ENCODE results near the gene LY6G6C. TPM values are rescaled to one million over a fixed set of nuclear protein-coding genes. Genes with fewer than 3 reads are reported as not detected.
A peak's percentile ranks its signal among the peaks of the same experiment; 100 is the strongest.

LY6G6C gene
- total RNA-seq, 6 donors from 2014 or later: 0.23 TPM; not detected in 5

DNA sequence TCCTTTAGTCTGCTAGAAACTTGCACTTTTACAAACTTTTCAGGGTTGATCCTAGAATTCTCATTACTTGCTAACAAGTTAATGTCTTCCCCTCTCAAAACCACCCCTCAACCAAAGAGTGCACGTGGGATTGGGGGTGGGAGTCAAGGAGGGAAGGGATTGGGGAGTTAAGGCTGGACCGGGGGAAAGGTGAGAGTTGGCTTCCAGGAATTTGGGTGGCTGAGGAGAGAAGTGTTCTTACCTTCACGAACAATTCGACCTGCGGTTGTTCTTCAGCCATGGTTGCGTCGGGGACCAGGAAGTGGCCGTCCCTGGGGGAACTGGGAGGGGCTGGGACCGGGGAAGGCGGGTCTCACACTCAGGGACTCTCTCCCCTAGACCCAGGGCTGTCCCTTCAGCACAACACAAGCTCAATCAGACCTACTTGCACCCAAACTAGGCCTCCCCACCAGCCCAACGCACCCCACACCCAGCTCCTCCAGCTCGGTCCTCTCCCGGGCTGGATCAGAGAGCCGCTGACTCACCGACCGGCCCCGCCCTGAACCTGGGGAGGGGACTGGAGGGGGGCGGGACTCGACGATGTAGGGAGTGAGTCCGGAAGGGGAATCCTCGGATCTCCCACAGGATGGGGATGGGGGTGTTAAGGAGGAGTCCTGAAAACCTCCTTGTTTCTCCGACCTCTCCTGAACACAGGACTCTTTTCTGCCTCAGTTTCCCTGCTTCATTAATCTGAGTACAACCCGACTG, 14.6 kb upstream of the LY6G6C start, which contains the start of gene CLIC1:
Gene CLIC1, minus strand, starts transcription at position 510 of the 747 bp plus-strand sequence. Its CDS starts 230 bp downstream, at position 280.
- no peaks in the 10 kb centered on the region for H3K27me3 ChIP-seq
- DNase-seq: peak; percentile 91 to 93
- no peaks in the 10 kb centered on the region for H3K9me3 ChIP-seq
- TF ChIP-seq, protein P1, sequence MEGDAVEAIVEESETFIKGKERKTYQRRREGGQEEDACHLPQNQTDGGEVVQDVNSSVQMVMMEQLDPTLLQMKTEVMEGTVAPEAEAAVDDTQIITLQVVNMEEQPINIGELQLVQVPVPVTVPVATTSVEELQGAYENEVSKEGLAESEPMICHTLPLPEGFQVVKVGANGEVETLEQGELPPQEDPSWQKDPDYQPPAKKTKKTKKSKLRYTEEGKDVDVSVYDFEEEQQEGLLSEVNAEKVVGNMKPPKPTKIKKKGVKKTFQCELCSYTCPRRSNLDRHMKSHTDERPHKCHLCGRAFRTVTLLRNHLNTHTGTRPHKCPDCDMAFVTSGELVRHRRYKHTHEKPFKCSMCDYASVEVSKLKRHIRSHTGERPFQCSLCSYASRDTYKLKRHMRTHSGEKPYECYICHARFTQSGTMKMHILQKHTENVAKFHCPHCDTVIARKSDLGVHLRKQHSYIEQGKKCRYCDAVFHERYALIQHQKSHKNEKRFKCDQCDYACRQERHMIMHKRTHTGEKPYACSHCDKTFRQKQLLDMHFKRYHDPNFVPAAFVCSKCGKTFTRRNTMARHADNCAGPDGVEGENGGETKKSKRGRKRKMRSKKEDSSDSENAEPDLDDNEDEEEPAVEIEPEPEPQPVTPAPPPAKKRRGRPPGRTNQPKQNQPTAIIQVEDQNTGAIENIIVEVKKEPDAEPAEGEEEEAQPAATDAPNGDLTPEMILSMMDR (IDR thresholded peaks at IDR 0.05): no peak
- peak in 1 of 4 donors; percentile 23 for TF ChIP-seq EP300 (IDR thresholded peaks at IDR 0.05)
- peak; percentile 97 to 99 for TF ChIP-seq POLR2AphosphoS5 (IDR thresholded peaks at IDR 0.05)
- peak in 3 of 4 donors; percentile 77 to 96 (median 94) for TF ChIP-seq POLR2A (IDR thresholded peaks at IDR 0.05)
- peaks cover 58 to 80% (median 67%) of the 10 kb centered on the region in 4 donors for H3K4me1 ChIP-seq
- H3K4me3 ChIP-seq: peak within 1 kb of the TSS; percentile 68 to 93 (median 73)
- ATAC-seq (ENCODE audit: low FRiP score in 2 of 2): peak; percentile 78 to 86
- H3K27ac ChIP-seq: peak within 1 kb of the TSS; percentile 90 to 99 (median 98)
- H3K36me3 ChIP-seq: peaks cover 20 to 32% (median 30%) of the 10 kb centered on the region in 4 donors
- 1 to 2% methylated on average over 20 to 23 of the region's 24 CpGs for WGBS, 2 donors

DNA sequence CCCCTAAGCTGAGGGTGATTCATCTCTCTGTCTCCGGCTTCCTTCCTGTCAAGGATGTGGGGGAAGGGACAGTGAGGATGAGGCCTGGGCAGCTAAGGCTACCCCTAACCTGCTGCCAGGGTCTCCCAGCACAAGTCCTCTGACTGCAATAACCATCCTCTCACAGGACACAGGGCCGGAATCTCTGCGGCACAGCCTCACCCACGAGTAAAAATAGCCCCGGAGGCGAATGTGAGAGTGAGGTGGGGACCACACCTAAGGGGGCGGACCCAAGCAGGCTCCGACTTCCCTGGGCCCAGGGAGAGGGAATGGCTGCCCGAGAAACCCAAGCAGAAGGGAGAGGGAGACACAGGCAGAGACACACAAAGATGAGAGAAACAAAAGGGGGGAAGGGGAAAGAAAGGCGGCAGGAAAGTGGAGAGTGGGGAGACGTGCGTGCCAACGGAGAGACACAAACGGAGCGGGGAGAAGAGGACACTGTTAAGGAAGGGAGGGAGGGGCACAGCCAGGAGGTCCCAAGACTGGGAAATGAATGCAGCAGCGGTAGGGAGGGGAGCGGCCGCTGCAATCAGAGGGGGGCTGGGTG, 13.4 kb upstream of the LY6G6C start:
- peak in 1 of 2 donors; percentile 83 for DNase-seq
- Histone ChIP-seq H3K36me3 (peaks cover 20 to 40% (median 38%) of the 10 kb centered on the region in 4 donors), H3K9me3 (no peaks in the 10 kb centered on the region), H3K27ac (peak overlapping the region; percentile 90 to 99 (median 98)), H3K4me1 (peaks cover 56 to 84% (median 69%) of the 10 kb centered on the region in 4 donors), H3K27me3 (no peaks in the 10 kb centered on the region), H3K4me3 (peak overlapping the region; percentile 68 to 93 (median 73))
- WGBS, 2 donors: 0 to 1% methylated on average over 18 of the region's 18 CpGs
- TF ChIP-seq, protein P1 (IDR thresholded peaks at IDR 0.05): no peak
- TF ChIP-seq POLR2A (IDR thresholded peaks at IDR 0.05) (peak in 2 of 4 donors; percentile 56 to 73), POLR2AphosphoS5 (IDR thresholded peaks at IDR 0.05) (peak; percentile 90 to 93), EP300 (IDR thresholded peaks at IDR 0.05) (peak in 2 of 4 donors; percentile 40 to 62)
- peak; percentile 18 to 44 for ATAC-seq (ENCODE audit: low FRiP score in 2 of 2)

DNA sequence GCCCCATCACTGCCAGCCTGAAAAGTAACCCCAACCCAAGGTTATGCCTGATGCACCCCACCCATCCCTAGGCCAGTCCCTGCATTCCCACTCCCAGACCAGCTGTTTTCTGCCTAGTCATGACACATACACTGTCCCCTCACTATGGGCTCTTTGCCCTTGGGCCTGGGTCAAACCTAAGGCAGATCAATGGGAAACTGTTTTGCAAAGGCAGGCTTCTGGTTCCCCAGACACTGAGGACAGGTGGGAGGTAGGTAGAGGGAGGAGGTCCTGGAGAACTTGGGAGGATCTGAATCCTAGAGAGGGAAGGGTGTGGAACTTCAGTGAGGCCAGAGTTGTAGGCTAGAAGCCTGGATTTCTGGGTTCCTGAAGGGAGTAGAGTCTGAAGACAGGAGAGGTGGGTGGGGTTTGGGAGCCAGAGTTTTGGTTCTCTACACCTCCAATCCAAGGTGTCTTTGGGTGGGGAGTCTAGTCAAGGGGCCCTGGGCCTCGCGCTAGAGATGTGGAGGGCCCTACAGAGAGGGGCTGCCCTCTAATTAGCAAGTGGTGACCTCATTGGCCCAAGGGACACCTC, 12.8 kb upstream of the LY6G6C start:
- no peak for DNase-seq
- Histone ChIP-seq H3K4me1 (peaks cover 53 to 81% (median 66%) of the 10 kb centered on the region in 4 donors), H3K9me3 (no peaks in the 10 kb centered on the region), H3K4me3 (peak overlapping the region; percentile 68 to 93 (median 73)), H3K36me3 (peaks cover 20 to 40% (median 38%) of the 10 kb centered on the region in 4 donors), H3K27ac (peak overlapping the region; percentile 90 to 99 (median 98)), H3K27me3 (no peaks in the 10 kb centered on the region)
- TF ChIP-seq, protein P1 (IDR thresholded peaks at IDR 0.05): no peak
- no peak for TF ChIP-seq POLR2A (IDR thresholded peaks at IDR 0.05)
- TF ChIP-seq POLR2AphosphoS5 (IDR thresholded peaks at IDR 0.05): no peak
- no peak for TF ChIP-seq EP300 (IDR thresholded peaks at IDR 0.05)
- ATAC-seq (ENCODE audit: low FRiP score in 2 of 2): no peak
- WGBS, 2 donors: 3% methylated on average over 2 of the region's 2 CpGs; no CpG with 5 or more reads in 1 of the 2 donors

DNA sequence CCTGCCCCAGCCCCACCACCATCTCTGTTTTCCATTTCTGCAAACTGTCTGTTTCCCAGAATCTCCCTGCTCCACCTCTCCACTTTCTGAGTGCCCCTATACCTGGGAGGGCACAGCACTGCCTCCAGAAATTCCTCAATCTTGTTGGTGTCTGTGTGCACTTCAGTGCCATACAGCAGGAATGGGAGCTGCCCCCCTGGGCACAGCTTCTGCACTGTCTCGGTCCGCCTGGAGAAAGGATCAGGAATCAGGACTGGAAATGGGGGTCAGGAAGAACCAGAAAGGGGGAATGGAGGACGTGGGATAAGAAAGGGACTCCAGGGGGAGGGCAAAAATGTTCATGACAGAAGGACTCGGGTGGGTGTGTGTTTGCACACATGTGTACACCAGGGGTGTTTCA, 12.2 kb upstream of the LY6G6C start:
- WGBS, 2 donors: 69% methylated on average over 4 of the region's 4 CpGs
- TF ChIP-seq EP300 (IDR thresholded peaks at IDR 0.05) (no peak), POLR2A (IDR thresholded peaks at IDR 0.05) (no peak), POLR2AphosphoS5 (IDR thresholded peaks at IDR 0.05) (no peak)
- TF ChIP-seq, protein P1 (IDR thresholded peaks at IDR 0.05): no peak
- no peaks in the 10 kb centered on the region for H3K9me3 ChIP-seq
- ATAC-seq (ENCODE audit: low FRiP score in 2 of 2) (no peak), DNase-seq (no peak)
- no peaks in the 10 kb centered on the region for H3K27me3 ChIP-seq
- peaks cover 52 to 80% (median 64%) of the 10 kb centered on the region in 4 donors for H3K4me1 ChIP-seq
- peaks cover 20 to 40% (median 38%) of the 10 kb centered on the region in 4 donors for H3K36me3 ChIP-seq
- peak overlapping the region; percentile 90 to 99 (median 98) for H3K27ac ChIP-seq
- peak overlapping the region in 2 of 4 donors; percentile 74 to 93 for H3K4me3 ChIP-seq

Measured in upper lobe of left lung (tissue), 6 donors.